Left ventricle myocardium inferior (tissue), 1 donor: ENCODE results near the gene PDCD6IP. TPM values are rescaled to one million over a fixed set of nuclear protein-coding genes. Genes with fewer than 3 reads are reported as not detected.

Experiments used
- DNase-seq: peaks from one replicate; pipeline ENCODE4 v3.0.0-alpha.2; 2020
- H3K27ac ChIP-seq: fragments of 200-600 bp; replicated peaks from 2 replicates; pipeline ENCODE4 v1.8.0; 2021
- H3K27me3 ChIP-seq: fragments of 200-600 bp; 2 replicates; pipeline ENCODE4 v1.8.0; 2021; ENCODE audit warnings: low read depth
- H3K36me3 ChIP-seq: fragments of 200-600 bp; 2 replicates; pipeline ENCODE4 v1.8.0; 2021
- H3K4me1 ChIP-seq: fragments of 200-600 bp; 2 replicates; pipeline ENCODE4 v1.8.0; 2021
- H3K4me3 ChIP-seq: fragments of 200-600 bp; 2 replicates; pipeline ENCODE4 v1.8.0; 2021; ENCODE audit warnings: mild to moderate bottlenecking, moderate library complexity
- H3K9me3 ChIP-seq: fragments of 200-600 bp; replicated peaks from 2 replicates; pipeline ENCODE4 v1.8.0; 2021
- CTCF ChIP-seq: fragments of 200-600 bp; IDR thresholded peaks from 2 replicates; pipeline ENCODE4 v1.8.0; 2021; ENCODE audit warnings: antibody characterized with exemption, mild to moderate bottlenecking, borderline replicate concordance
- intact Hi-C: fragments of 100-400 bp; cut with micrococcal nuclease; formaldehyde crosslinking; loops from one replicate; pipeline ENCODE4 v1.11.0; 2022
- total RNA-seq: library from RNA; stranded (reverse); fragmentation: NEBNext Ultra II Directional; extraction: Animal tissue kit (Norgen Biotek cat#: 25700); gene quantifications from one replicate; pipeline ENCODE4 v1.2.1, GENCODE V29; 2021
- donor health status: DM: no; HTN: yes; CAD: no; lungs with severe emphysema.

PDCD6IP gene
- total RNA-seq, 1 donor from 2014 or later = 129 TPM

GRCh38 chr3:33898901-33899300 lies 100.5 kb downstream of the PDCD6IP start:
- Histone ChIP-seq H3K4me1 (no peaks in the 10 kb centered on the region), H3K9me3 (no peaks in the 10 kb centered on the region), H3K27me3 (no peaks in the 10 kb centered on the region), H3K4me3 (no peak overlapping the region), H3K27ac (no peak overlapping the region), H3K36me3 (no peaks in the 10 kb centered on the region)
- DNase-seq = no peak
- no peak for TF ChIP-seq CTCF
- intact Hi-C loops = no loop called here

GRCh38 chr3:33900440-33900808 lies 102.0 kb downstream of the PDCD6IP start:
- intact Hi-C loops = no loop called here
- DNase-seq = no peak
- no peak for TF ChIP-seq CTCF
- no peaks in the 10 kb centered on the region for H3K9me3 ChIP-seq
- no peaks in the 10 kb centered on the region for H3K36me3 ChIP-seq
- no peaks in the 10 kb centered on the region for H3K27me3 ChIP-seq
- no peak overlapping the region for H3K4me3 ChIP-seq
- H3K27ac ChIP-seq = no peak overlapping the region
- no peaks in the 10 kb centered on the region for H3K4me1 ChIP-seq

DNA sequence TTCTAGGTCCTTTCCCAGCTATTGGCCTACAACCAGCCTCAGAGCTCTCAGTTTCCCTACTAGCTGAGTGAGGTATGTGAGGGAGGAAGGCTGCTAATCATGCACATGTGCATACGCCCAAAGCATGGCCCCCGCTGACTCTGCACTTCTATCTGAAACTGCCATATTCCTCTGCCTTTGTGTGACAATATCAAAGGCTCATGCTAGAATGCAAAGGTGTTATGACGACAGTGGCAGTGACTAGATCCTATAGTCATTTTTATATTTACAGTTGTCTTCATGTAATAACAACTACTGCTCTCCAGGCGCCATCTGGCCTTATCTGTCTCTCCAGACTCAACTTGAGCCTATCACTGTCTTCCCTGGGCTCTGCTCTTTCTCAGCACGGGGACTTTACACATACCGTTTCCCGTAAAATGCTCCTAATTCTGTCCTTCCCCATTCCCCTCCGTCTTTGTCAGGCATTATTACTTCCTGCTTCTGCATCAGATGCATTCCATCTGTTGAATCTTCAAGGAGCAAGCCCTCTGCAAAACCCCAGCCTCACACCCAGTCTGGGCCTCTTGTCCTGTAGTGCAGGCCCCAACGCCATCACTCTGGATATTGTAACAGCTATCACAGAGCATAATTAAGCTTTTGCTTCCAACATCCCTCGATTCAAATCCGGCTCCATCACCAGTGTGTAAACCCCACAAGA lies 102.5 kb downstream of the PDCD6IP start:
- Histone ChIP-seq H3K27me3 (no peaks in the 10 kb centered on the region), H3K9me3 (no peaks in the 10 kb centered on the region), H3K4me3 (no peak overlapping the region), H3K4me1 (no peaks in the 10 kb centered on the region), H3K27ac (no peak overlapping the region), H3K36me3 (no peaks in the 10 kb centered on the region)
- intact Hi-C loops = no loop called here
- no peak for DNase-seq
- TF ChIP-seq CTCF = no peak

DNA sequence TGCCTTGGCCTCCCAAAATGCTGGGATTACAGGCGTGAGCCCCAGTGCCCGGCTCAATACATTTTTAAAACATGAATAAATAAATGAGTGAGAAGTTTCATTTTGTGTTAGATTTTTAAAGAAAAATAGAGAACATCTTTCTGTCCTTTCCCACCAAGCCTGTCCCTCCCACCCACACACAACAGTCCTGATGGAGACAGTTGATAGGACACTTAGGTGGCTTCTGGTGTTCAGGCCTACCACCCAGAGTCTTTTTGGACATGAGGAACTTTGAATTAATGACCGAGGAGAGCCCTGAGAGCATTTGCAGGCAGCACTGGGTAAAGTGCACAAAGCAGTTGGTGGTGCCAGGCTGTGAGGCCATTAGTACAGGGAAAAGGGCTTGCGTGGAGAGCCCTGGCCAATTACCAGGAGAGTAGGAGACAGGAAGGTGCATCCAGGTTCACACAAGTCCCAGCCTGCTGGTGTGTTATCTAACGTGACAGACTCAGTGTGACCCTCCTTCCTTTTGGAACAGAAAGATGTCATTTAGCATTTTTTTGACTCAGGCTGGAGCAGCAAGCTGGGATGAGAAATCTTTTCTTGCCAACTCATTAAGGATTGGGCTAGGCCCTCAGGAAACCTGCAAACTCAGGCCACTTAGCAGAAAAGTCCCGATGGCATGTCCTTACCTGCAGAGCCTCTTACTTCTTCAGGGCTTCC lies 103.6 kb downstream of the PDCD6IP start:
- intact Hi-C loops = no loop called here
- H3K27me3 ChIP-seq = no peaks in the 10 kb centered on the region
- no peak overlapping the region for H3K4me3 ChIP-seq
- no peaks in the 10 kb centered on the region for H3K4me1 ChIP-seq
- no peak for DNase-seq
- H3K9me3 ChIP-seq = no peaks in the 10 kb centered on the region
- no peaks in the 10 kb centered on the region for H3K36me3 ChIP-seq
- no peak overlapping the region for H3K27ac ChIP-seq
- TF ChIP-seq CTCF = no peak

DNA sequence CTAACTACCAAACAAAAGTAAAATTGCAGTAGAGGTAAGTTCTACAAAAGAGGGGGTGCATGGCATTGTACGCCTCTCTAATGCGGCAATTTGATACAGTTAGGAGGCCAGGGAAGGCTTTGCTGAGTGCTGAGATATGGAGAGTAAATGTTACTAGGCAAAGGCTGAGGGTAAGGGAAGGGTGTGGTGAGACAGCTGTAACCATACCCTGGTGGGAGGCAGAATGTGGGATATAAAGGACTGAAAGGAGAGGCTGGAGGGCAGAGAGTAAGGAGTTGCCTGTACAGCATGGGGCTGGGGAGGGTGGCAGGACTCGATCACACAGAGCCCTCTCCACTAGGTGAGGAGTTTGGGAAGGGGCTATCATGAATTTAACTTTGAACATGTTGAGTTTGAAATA lies 106.3 kb downstream of the PDCD6IP start:
- Histone ChIP-seq H3K9me3 (no peaks in the 10 kb centered on the region), H3K27me3 (no peaks in the 10 kb centered on the region), H3K4me1 (peaks cover 4% of the 10 kb centered on the region), H3K27ac (no peak overlapping the region), H3K36me3 (no peaks in the 10 kb centered on the region), H3K4me3 (no peak overlapping the region)
- no peak for TF ChIP-seq CTCF
- no peak for DNase-seq
- intact Hi-C loops = no loop called here
